SK-N-SH (cell line): ENCODE measurements around the gene ENTPD8. TPM values are rescaled to one million over a fixed set of nuclear protein-coding genes. Genes with fewer than 3 reads are reported as not detected.

Experiments
- CTCF ChIA-PET: fragments of 300-600, 350-600 bp; formaldehyde crosslinking; extraction: SDS; loops from one replicate; lab custom pipeline; 2021; lab: Yijun Ruan, JAX
- POLR2A ChIA-PET: fragments of 350-600 bp; sonication (Branson Sonifier 250); formaldehyde crosslinking; extraction: SDS; loops from one replicate; lab custom pipeline; 2020; ENCODE audit warnings: antibody characterized with exemption, inconsistent platforms; lab: Yijun Ruan, JAX
- DNase-seq: peaks from one replicate; pipeline ENCODE4 v3.0.0; 2012
- H2AFZ ChIP-seq: fragments of 200-600 bp; sonication (generic); 2 replicates; pipeline ENCODE4 v1.8.1; 2016; ENCODE audit warnings: antibody characterized with exemption, mild to moderate bottlenecking, low read depth
- H3F3A ChIP-seq: fragments of 200-600 bp; sonication (generic); replicated peaks from 2 replicates; pipeline ENCODE3; 2016; ENCODE audit warnings: antibody characterized with exemption, mild to moderate bottlenecking; ENCODE audit not compliant: insufficient read depth
- H3K27ac ChIP-seq, 2 experiments: fragments of 200-500 bp in 1 of 2; fragments of 200-600 bp in 1 of 2; sonication (Bioruptor generic) in 1 of 2; sonication (generic), shearing (Covaris generic) in 1 of 2; 2 replicates each; pipeline versions ENCODE4 v1.5.1 to v1.6.1; 2014 to 2016; ENCODE audit warnings: low read depth in 2 of 2, inconsistent platforms in 1 of 2, low read length in 1 of 2, mild to moderate bottlenecking in 1 of 2, mixed read lengths in 1 of 2
- H3K27me3 ChIP-seq: fragments of 200-600 bp; sonication (generic), shearing (Covaris generic); 2 replicates; pipeline ENCODE4 v1.6.1; 2016; ENCODE audit warnings: mixed run types; ENCODE audit not compliant: insufficient read depth
- H3K36me3 ChIP-seq, 2 experiments: fragments of 200-500 bp in 1 of 2; fragments of 200-600 bp in 1 of 2; sonication (Bioruptor generic) in 1 of 2; sonication (generic) in 1 of 2; replicated peaks in 1 of 2; 2 replicates each; pipeline versions ENCODE3 to v1.5.1; 2014 to 2016; ENCODE audit warnings: low read length in 1 of 2, mild to moderate bottlenecking in 1 of 2; ENCODE audit not compliant: insufficient read depth in 2 of 2, control insufficient read depth in 1 of 2
- H3K4me1 ChIP-seq, 2 experiments: fragments of 200-500 bp in 1 of 2; fragments of 200-600 bp in 1 of 2; sonication (Bioruptor generic) in 1 of 2; sonication (generic), shearing (Covaris generic) in 1 of 2; 2 replicates each; pipeline versions ENCODE4 v1.5.1 to v1.6.1; 2014 to 2016; ENCODE audit warnings: low read depth in 1 of 2, low read length in 1 of 2, mixed run types in 1 of 2; ENCODE audit not compliant: insufficient read depth in 2 of 2, control insufficient read depth in 1 of 2
- H3K4me2 ChIP-seq: fragments of 200-600 bp; sonication (generic), shearing (Covaris generic); 2 replicates; pipeline ENCODE4 v1.6.1; 2017; ENCODE audit warnings: mixed run types
- H3K4me3 ChIP-seq, 2 experiments: fragments of 200-500 bp in 1 of 2; fragments of 200-600 bp in 1 of 2; sonication (Bioruptor generic) in 1 of 2; sonication (generic), shearing (Covaris generic) in 1 of 2; 2 replicates each; pipeline versions ENCODE4 v1.5.1 to v1.8.1; 2014 to 2016; ENCODE audit warnings: low read depth in 2 of 2, inconsistent platforms in 1 of 2, low read length in 1 of 2, mild to moderate bottlenecking in 1 of 2, mixed read lengths in 1 of 2, moderate library complexity in 1 of 2
- H3K79me2 ChIP-seq: fragments of 200-600 bp; sonication (generic); 2 replicates; pipeline ENCODE4 v1.8.1; 2017; ENCODE audit warnings: mild to moderate bottlenecking; ENCODE audit not compliant: insufficient read depth
- H3K9ac ChIP-seq: fragments of 200-600 bp; sonication (generic); 2 replicates; pipeline ENCODE4 v1.6.1; 2017; ENCODE audit warnings: mixed run types
- H3K9me2 ChIP-seq: fragments of 200-600 bp; sonication (generic); 2 replicates; pipeline ENCODE4 v1.6.1; 2017; ENCODE audit warnings: mixed run types
- H3K9me3 ChIP-seq: fragments of 200-600 bp; sonication (generic); 2 replicates; pipeline ENCODE4 v1.6.1; 2017; ENCODE audit warnings: mixed run types, mild to moderate bottlenecking, moderate library complexity
- H4K20me1 ChIP-seq: fragments of 200-600 bp; sonication (generic); 2 replicates; pipeline ENCODE4 v1.6.1; 2017; ENCODE audit warnings: mild to moderate bottlenecking, mixed run types; ENCODE audit not compliant: insufficient read depth
- EP300 ChIP-seq, 2 experiments: IDR thresholded peaks; 2 replicates each; pipeline versions ENCODE4 v1.4.0 to v1.6.1; 2012; ENCODE audit warnings: borderline replicate concordance in 1 of 2, low read depth in 1 of 2, low read length in 1 of 2
- FOXJ3 ChIP-seq: sonication (generic); formaldehyde crosslinking; IDR thresholded peaks from 2 replicates; pipeline ENCODE4 v1.5.1; 2020; ENCODE audit warnings: mild to moderate bottlenecking, missing genetic modification reagents
- MXI1 ChIP-seq: IDR thresholded peaks from 2 replicates; pipeline ENCODE4 v1.6.1; 2012; ENCODE audit warnings: mild to moderate bottlenecking, low read depth, low read length, improper control_type of control experiment
- POLR2AphosphoS5 ChIP-seq: IDR thresholded peaks from 2 replicates; pipeline ENCODE4 v1.6.1; 2012; ENCODE audit warnings: low read depth, low read length
- RFX5 ChIP-seq: IDR thresholded peaks from 2 replicates; pipeline ENCODE4 v1.6.1; 2012; ENCODE audit warnings: mild to moderate bottlenecking, improper control_type of control experiment, low read length
- SIN3A ChIP-seq: IDR thresholded peaks from 2 replicates; pipeline ENCODE4 v1.6.1; 2012; ENCODE audit warnings: low read depth, mild to moderate bottlenecking, low read length, moderate library complexity, borderline replicate concordance
- WGBS: methylation state at CpG from one replicate; pipeline ENCODE4 v1.1.6; 2017; ENCODE audit warnings: low lambda C conversion rate; 5-methylcytosine and 5-hydroxymethylcytosine counted together
- polyA plus RNA-seq, 3 experiments: library from polyadenylated mRNA; depleted of rRNA; stranded (reverse); fragments of >200 nt; gene quantifications; 2 replicates each; pipeline ENCODE4 v1.2.3, GENCODE V29; 2012
- TF ChIP-seq, protein P1 (sequence below): IDR thresholded peaks from 2 replicates; pipeline ENCODE4; 2012
- TF ChIP-seq, protein P2 (sequence below): fragments of 150-350 bp; IDR thresholded peaks from 2 replicates; pipeline ENCODE4 v1.6.1; 2017; ENCODE audit warnings: antibody characterized with exemption, low read length, low read depth, borderline replicate concordance
- TF ChIP-seq, protein P3 (sequence below): IDR thresholded peaks from 2 replicates; pipeline ENCODE4 v1.4.0; 2012; ENCODE audit warnings: low read depth
- TF ChIP-seq, protein P4 (sequence below): fragments of 150-350 bp; IDR thresholded peaks from 2 replicates; pipeline ENCODE4 v1.6.1; 2016; ENCODE audit warnings: mild to moderate bottlenecking, low read depth, low read length

The ENTPD8 gene
- polyA plus RNA-seq, 1 of the 3 experiments (the other 2 are of a cell fraction) = 0.30 TPM

DNA sequence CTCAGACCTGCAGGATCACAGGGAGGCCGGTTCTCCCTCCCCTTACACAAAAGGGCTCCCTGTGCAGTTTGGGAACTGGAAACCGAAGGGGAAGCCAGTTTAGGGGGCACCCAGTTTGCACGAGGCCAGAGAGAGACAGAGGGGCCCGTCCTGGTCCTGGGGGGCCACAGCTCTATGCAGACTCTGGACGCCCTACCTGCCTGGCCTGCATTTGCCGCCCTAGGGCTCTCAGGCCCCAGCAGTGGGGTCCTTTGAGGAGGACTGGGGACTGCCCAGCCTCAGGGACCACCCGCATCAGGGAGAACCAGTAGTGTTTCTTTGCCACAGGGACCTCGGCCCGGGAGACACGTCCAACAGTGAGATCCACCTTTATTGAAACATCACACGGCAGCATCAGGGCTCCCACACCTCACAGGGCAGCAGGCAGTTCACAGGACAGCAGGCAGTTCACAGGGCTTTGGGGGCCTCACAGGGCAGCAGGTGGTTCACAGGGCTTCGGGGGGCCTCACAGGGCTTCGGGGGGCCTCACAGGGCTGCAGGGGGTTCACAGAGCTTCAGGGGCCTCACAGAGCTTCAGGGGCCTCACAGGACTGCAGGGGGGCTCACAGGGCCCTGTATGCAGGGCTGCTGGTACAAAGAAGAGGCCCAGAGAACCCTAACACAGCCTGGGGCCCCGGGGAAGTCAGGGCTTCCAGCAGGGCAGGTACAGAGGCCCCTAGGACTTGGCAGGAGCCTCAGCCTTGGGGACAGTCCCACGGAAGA lies 18.6 kb upstream of the ENTPD8 start:
- peaks cover 0 to 20% of the 10 kb centered on the region in 2 experiments for H3K36me3 ChIP-seq
- H4K20me1 ChIP-seq = peaks cover 16% of the 10 kb centered on the region
- H3K9ac ChIP-seq = peak overlapping the region; percentile 45
- peak overlapping the region; percentile 99 for H2AFZ ChIP-seq
- H3K4me3 ChIP-seq = peak overlapping the region in 1 of 2 experiments; percentile 82; a peak in 2 of 4 replicates
- CTCF ChIA-PET = interaction anchor here (0.9 to 1.5 kb wide), 4 partner anchors 14 to 37 kb away, joined by 3 to 5 read pairs (median 3); partner anchors contain the start of genes EXD3 and NOXA1
- peaks cover 18 to 42% of the 10 kb centered on the region in 2 experiments; a peak in 3 of 4 replicates for H3K4me1 ChIP-seq
- 25% methylated on average over 4 of the region's 15 CpGs for WGBS
- peak overlapping the region in 1 of 2 experiments; percentile 76; a peak in 1 of 4 replicates for H3K27ac ChIP-seq
- TF ChIP-seq, protein P1, sequence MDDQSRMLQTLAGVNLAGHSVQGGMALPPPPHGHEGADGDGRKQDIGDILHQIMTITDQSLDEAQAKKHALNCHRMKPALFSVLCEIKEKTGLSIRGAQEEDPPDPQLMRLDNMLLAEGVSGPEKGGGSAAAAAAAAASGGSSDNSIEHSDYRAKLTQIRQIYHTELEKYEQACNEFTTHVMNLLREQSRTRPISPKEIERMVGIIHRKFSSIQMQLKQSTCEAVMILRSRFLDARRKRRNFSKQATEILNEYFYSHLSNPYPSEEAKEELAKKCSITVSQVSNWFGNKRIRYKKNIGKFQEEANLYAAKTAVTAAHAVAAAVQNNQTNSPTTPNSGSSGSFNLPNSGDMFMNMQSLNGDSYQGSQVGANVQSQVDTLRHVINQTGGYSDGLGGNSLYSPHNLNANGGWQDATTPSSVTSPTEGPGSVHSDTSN = no peak
- TF ChIP-seq, protein P2, sequence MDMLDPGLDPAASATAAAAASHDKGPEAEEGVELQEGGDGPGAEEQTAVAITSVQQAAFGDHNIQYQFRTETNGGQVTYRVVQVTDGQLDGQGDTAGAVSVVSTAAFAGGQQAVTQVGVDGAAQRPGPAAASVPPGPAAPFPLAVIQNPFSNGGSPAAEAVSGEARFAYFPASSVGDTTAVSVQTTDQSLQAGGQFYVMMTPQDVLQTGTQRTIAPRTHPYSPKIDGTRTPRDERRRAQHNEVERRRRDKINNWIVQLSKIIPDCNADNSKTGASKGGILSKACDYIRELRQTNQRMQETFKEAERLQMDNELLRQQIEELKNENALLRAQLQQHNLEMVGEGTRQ = no peak
- TF ChIP-seq FOXJ3 (CRISPR knock-in tag) (no peak), RFX5 (no peak), EP300 (IDR thresholded peaks at IDR 0.05; ENCODE audit: borderline replicate concordance in 1 of 2, low read depth in 1 of 2, low read length in 1 of 2) (no peak), SIN3A (no peak)
- TF ChIP-seq, all 33 proteins: peak for 0
- no peaks in the 10 kb centered on the region for H3K9me2 ChIP-seq
- no peaks in the 10 kb centered on the region for H3K27me3 ChIP-seq
- POLR2A ChIA-PET = interaction anchor here (0.6 to 1.3 kb wide), 4 partner anchors 9 to 28 kb away, joined by 3 to 4 read pairs (median 4); no protein-coding TSS in a partner anchor
- H3K79me2 ChIP-seq = peaks cover 10% of the 10 kb centered on the region; the same call in 1 of the 2 replicates
- peak overlapping the region; percentile 65; the same call in 1 of the 2 replicates for H3K4me2 ChIP-seq
- no peaks in the 10 kb centered on the region for H3K9me3 ChIP-seq
- H3F3A ChIP-seq = no peaks in the 10 kb centered on the region
- DNase-seq = peak; percentile 36

DNA sequence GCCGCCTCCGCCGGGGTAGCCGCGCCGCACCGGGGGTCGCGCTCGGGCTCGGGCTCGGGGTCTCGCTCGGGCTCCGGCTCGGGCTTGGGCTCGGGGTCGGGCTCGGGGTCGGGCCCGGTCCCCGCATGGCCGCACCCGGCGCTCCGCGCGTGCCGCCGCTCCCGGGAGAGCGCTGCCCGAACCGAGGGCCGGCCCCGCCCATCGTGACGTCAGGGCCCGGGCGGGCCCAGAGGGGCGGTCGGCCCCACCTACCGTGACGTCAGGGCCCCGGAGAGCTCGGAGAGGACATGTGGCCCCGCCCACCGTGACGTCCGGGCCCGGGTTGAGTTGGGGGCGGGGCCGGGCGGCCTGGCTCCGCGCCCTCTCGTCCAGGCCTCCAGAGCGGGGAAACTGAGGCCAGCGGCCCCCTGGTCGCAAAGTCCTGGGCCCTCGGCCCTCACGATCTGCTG lies 18.0 kb upstream of the ENTPD8 start, which contains the start of gene NSMF:
Gene NSMF, minus strand, starts transcription at position 183 of the 449 bp plus-strand sequence. CDS start 232 bp downstream, outside the sequence.
- Histone ChIP-seq H3K27me3 (no peaks in the 10 kb centered on the region), H3K4me1 (peaks cover 18 to 48% of the 10 kb centered on the region in 2 experiments), H3K27ac (peak within 1 kb of the TSS in 1 of 2 experiments; percentile 79; a peak in 1 of 4 replicates), H3F3A (no peaks in the 10 kb centered on the region), H3K9ac (peak within 1 kb of the TSS; percentile 81), H3K9me3 (no peaks in the 10 kb centered on the region), H2AFZ (peak within 1 kb of the TSS; percentile 99), H4K20me1 (peaks cover 16% of the 10 kb centered on the region)
- no CpG with 5 or more reads among the region's 62 CpGs for WGBS
- CTCF ChIA-PET = interaction anchor here (1.2 kb wide), 1 partner anchor 36 kb away, joined by 3 read pairs; the partner anchor contains the start of genes EXD3 and NOXA1
- peak; percentile 100 for DNase-seq
- POLR2A ChIA-PET = interaction anchor here (0.6 to 1.3 kb wide), 4 partner anchors 9 to 29 kb away, joined by 3 to 4 read pairs (median 4); no protein-coding TSS in a partner anchor
- TF ChIP-seq, protein P2 = 0 out of 2 replicates have a peak, but pooled peaks have one; percentile 26
- TF ChIP-seq RFX5 = 0 out of 2 replicates have a peak, but pooled peaks have one; percentile 50
- TF ChIP-seq, protein P3, sequence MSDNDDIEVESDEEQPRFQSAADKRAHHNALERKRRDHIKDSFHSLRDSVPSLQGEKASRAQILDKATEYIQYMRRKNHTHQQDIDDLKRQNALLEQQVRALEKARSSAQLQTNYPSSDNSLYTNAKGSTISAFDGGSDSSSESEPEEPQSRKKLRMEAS = 0 out of 2 replicates have a peak, but pooled peaks have one; percentile 32
- TF ChIP-seq, protein P4, sequence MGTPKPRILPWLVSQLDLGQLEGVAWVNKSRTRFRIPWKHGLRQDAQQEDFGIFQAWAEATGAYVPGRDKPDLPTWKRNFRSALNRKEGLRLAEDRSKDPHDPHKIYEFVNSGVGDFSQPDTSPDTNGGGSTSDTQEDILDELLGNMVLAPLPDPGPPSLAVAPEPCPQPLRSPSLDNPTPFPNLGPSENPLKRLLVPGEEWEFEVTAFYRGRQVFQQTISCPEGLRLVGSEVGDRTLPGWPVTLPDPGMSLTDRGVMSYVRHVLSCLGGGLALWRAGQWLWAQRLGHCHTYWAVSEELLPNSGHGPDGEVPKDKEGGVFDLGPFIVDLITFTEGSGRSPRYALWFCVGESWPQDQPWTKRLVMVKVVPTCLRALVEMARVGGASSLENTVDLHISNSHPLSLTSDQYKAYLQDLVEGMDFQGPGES = no peak
- 0 out of 2 replicates have a peak, but pooled peaks have one; percentile 24 for TF ChIP-seq POLR2AphosphoS5
- TF ChIP-seq MXI1 = peak; percentile 57
- TF ChIP-seq, all 33 proteins: peak for 5
- Histone ChIP-seq H3K79me2 (peaks cover 10% of the 10 kb centered on the region; the same call in 1 of the 2 replicates), H3K4me2 (peak within 1 kb of the TSS; percentile 98), H3K9me2 (no peaks in the 10 kb centered on the region), H3K36me3 (peaks cover 0 to 20% of the 10 kb centered on the region in 2 experiments), H3K4me3 (peak within 1 kb of the TSS; percentile 74 to 82)
